Measurements from ENCODE around the gene SEC16A.
A peak's percentile ranks its signal among the peaks of the same experiment; 100 is the strongest.

The SEC16A gene

GRCh38 chr9:136474974-136475865 is 7.6 kb downstream of the SEC16A start:
- Histone ChIP-seq H3K4me2 (ENCODE audit: insufficient read depth, low read length, poor library complexity, severe bottlenecking) (no peak overlapping the region), H2BK120ac (ENCODE audit: low read depth, low read length) (no peak overlapping the region), H2BK15ac (ENCODE audit: low read length) (no peak overlapping the region), H3K4ac (ENCODE audit: low read length) (no peak overlapping the region), H3K4me1 (ENCODE audit: control insufficient read depth in 2 of 2, insufficient read depth in 1 of 2, low read depth in 1 of 2, low read length in 2 of 2) (no peaks in the 10 kb centered on the region), H3K9me3 (replicated peaks in 1 of 2; ENCODE audit: control insufficient read depth in 2 of 2, insufficient read depth in 1 of 2, low read depth in 1 of 2, low read length in 2 of 2) (no peaks in the 10 kb centered on the region), H2AFZ (ENCODE audit: low read length) (no peak overlapping the region), H3K79me1 (ENCODE audit: low read depth, low read length) (peaks cover 25% of the 10 kb centered on the region), H4K91ac (ENCODE audit: low read depth, low read length, poor library complexity) (no peak overlapping the region), H3K9ac (ENCODE audit: low read depth, low read length, poor library complexity) (no peak overlapping the region), H3K23ac (ENCODE audit: low read depth, low read length, poor library complexity) (no peak overlapping the region), H3K18ac (ENCODE audit: low read length) (no peak overlapping the region), H3K36me3 (replicated peaks in 1 of 2; ENCODE audit: control insufficient read depth in 2 of 2, insufficient read depth in 2 of 2, low read length in 2 of 2) (peaks cover 72 to 97% of the 10 kb centered on the region in 2 donors), H3K14ac (ENCODE audit: low read length) (no peak overlapping the region), H2BK12ac (ENCODE audit: low read length) (no peak overlapping the region), H3K27ac (replicated peaks; ENCODE audit: low read length) (no peak overlapping the region), H2BK5ac (ENCODE audit: low read length) (no peak overlapping the region), H3K27me3 (ENCODE audit: control insufficient read depth in 3 of 3, insufficient read depth in 3 of 3, low read depth in 1 of 3, low read length in 3 of 3) (no peaks in the 10 kb centered on the region), H3K4me3 (ENCODE audit: low read length in 2 of 2) (no peak overlapping the region), H4K8ac (ENCODE audit: low read depth, low read length) (no peak overlapping the region), H2AK5ac (ENCODE audit: low read depth, low read length) (no peak overlapping the region)
- DNase-seq (ENCODE audit: low spot score): no peak
- no CpG with 5 or more reads among the region's 34 CpGs for WGBS, 2 donors (ENCODE audit: extremely low coverage in 2 of 2, insufficient read length in 2 of 2, insufficient replicate concordance in 1 of 2)

GRCh38 chr9:136474021-136474640 is 8.7 kb downstream of the SEC16A start:
- Histone ChIP-seq H2AFZ (ENCODE audit: low read length) (no peak overlapping the region), H3K27ac (replicated peaks; ENCODE audit: low read length) (no peak overlapping the region), H3K4ac (ENCODE audit: low read length) (no peak overlapping the region), H3K9ac (ENCODE audit: low read depth, low read length, poor library complexity) (no peak overlapping the region), H3K14ac (ENCODE audit: low read length) (no peak overlapping the region), H2BK120ac (ENCODE audit: low read depth, low read length) (no peak overlapping the region), H2BK5ac (ENCODE audit: low read length) (no peak overlapping the region), H3K79me1 (ENCODE audit: low read depth, low read length) (peaks cover 28% of the 10 kb centered on the region), H2BK15ac (ENCODE audit: low read length) (no peak overlapping the region), H3K4me1 (ENCODE audit: control insufficient read depth in 2 of 2, insufficient read depth in 1 of 2, low read depth in 1 of 2, low read length in 2 of 2) (no peaks in the 10 kb centered on the region), H4K91ac (ENCODE audit: low read depth, low read length, poor library complexity) (no peak overlapping the region), H3K18ac (ENCODE audit: low read length) (no peak overlapping the region), H3K4me2 (ENCODE audit: insufficient read depth, low read length, poor library complexity, severe bottlenecking) (no peak overlapping the region), H4K8ac (ENCODE audit: low read depth, low read length) (peak overlapping the region; percentile 6), H2AK5ac (ENCODE audit: low read depth, low read length) (peak overlapping the region; percentile 21), H3K36me3 (replicated peaks in 1 of 2; ENCODE audit: control insufficient read depth in 2 of 2, insufficient read depth in 2 of 2, low read length in 2 of 2) (peaks cover 77 to 100% of the 10 kb centered on the region in 2 donors), H3K9me3 (replicated peaks in 1 of 2; ENCODE audit: control insufficient read depth in 2 of 2, insufficient read depth in 1 of 2, low read depth in 1 of 2, low read length in 2 of 2) (no peaks in the 10 kb centered on the region), H2BK12ac (ENCODE audit: low read length) (no peak overlapping the region), H3K27me3 (ENCODE audit: control insufficient read depth in 3 of 3, insufficient read depth in 3 of 3, low read depth in 1 of 3, low read length in 3 of 3) (no peaks in the 10 kb centered on the region), H3K4me3 (ENCODE audit: low read length in 2 of 2) (no peak overlapping the region), H3K23ac (ENCODE audit: low read depth, low read length, poor library complexity) (no peak overlapping the region)
- WGBS, 2 donors (ENCODE audit: extremely low coverage in 2 of 2, insufficient read length in 2 of 2, insufficient replicate concordance in 1 of 2): no CpG with 5 or more reads among the region's 27 CpGs
- DNase-seq (ENCODE audit: low spot score): no peak

DNA sequence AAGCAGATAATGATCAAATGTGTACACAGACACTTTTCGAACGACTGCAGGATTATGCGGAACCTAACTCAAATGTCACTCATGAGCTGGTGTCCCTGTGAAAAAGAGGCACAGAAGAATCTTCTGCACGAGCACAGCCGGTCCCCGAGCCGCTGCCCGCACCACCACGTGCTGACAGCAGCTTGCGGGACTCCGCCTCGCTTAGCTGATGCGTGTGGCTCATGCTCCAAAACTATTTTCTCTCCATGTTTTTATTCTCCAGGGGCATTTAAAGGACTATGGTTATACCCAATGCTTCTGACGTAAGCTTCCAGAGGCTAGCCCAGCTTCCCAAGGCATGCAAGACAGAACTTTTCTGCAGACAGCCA is 9.5 kb downstream of the SEC16A start:
- Histone ChIP-seq H2BK15ac (ENCODE audit: low read length) (no peak overlapping the region), H3K4me1 (ENCODE audit: control insufficient read depth in 2 of 2, insufficient read depth in 1 of 2, low read depth in 1 of 2, low read length in 2 of 2) (no peaks in the 10 kb centered on the region), H3K27ac (replicated peaks; ENCODE audit: low read length) (no peak overlapping the region), H3K9ac (ENCODE audit: low read depth, low read length, poor library complexity) (no peak overlapping the region), H3K4ac (ENCODE audit: low read length) (no peak overlapping the region), H3K14ac (ENCODE audit: low read length) (no peak overlapping the region), H4K91ac (ENCODE audit: low read depth, low read length, poor library complexity) (no peak overlapping the region), H2BK5ac (ENCODE audit: low read length) (no peak overlapping the region), H2BK120ac (ENCODE audit: low read depth, low read length) (no peak overlapping the region), H4K8ac (ENCODE audit: low read depth, low read length) (no peak overlapping the region), H3K4me3 (ENCODE audit: low read length in 2 of 2) (no peak overlapping the region), H3K18ac (ENCODE audit: low read length) (no peak overlapping the region), H3K27me3 (ENCODE audit: control insufficient read depth in 3 of 3, insufficient read depth in 3 of 3, low read depth in 1 of 3, low read length in 3 of 3) (no peaks in the 10 kb centered on the region), H2AK5ac (ENCODE audit: low read depth, low read length) (no peak overlapping the region), H2AFZ (ENCODE audit: low read length) (no peak overlapping the region), H3K36me3 (replicated peaks in 1 of 2; ENCODE audit: control insufficient read depth in 2 of 2, insufficient read depth in 2 of 2, low read length in 2 of 2) (peaks cover 78 to 100% of the 10 kb centered on the region in 2 donors), H3K79me1 (ENCODE audit: low read depth, low read length) (peaks cover 28% of the 10 kb centered on the region), H3K4me2 (ENCODE audit: insufficient read depth, low read length, poor library complexity, severe bottlenecking) (no peak overlapping the region), H2BK12ac (ENCODE audit: low read length) (no peak overlapping the region), H3K9me3 (replicated peaks in 1 of 2; ENCODE audit: control insufficient read depth in 2 of 2, insufficient read depth in 1 of 2, low read depth in 1 of 2, low read length in 2 of 2) (no peaks in the 10 kb centered on the region), H3K23ac (ENCODE audit: low read depth, low read length, poor library complexity) (no peak overlapping the region)
- WGBS, 2 donors (ENCODE audit: extremely low coverage in 2 of 2, insufficient read length in 2 of 2, insufficient replicate concordance in 1 of 2): no CpG with 5 or more reads among the region's 14 CpGs
- no peak for DNase-seq (ENCODE audit: low spot score)

DNA sequence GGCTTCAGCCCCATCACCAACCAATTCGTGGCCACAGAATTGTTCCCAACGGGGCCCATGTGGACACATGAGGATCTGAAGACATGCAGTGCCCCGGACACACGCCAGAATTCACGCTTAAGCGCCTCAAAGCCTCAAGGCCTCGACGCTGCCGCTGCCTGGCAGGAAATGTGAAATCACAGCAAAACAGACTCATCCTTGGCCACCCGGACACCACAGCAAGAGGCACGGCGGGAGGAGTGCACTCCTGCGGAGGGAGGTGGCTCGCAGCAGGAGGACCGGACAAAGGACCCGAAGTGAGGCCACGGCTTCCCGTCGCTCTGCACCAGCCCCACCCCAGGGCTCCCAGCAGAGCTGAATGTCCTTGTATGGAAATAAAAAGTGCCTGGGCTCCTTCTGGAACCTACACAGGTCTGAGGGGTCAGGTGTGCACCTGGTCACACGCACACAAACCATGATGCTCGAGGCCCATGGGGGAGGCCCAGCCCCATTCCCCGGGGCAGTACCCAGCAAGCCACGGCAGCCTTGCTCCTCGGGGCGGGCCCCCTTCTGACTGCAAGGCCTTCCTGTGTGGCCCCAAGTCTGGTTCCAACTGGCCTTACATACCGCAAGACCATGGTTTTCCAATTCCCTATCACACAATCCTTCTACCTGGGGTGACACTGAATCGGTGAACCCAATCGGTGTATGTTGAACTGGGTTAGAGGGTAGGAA is 10.0 kb downstream of the SEC16A start:
- Histone ChIP-seq H3K4me3 (ENCODE audit: low read length in 2 of 2) (peak overlapping the region in 1 of 2 donors; percentile 56), H4K8ac (ENCODE audit: low read depth, low read length) (no peak overlapping the region), H2AK5ac (ENCODE audit: low read depth, low read length) (no peak overlapping the region), H2BK5ac (ENCODE audit: low read length) (no peak overlapping the region), H3K4ac (ENCODE audit: low read length) (no peak overlapping the region), H3K14ac (ENCODE audit: low read length) (no peak overlapping the region), H2BK120ac (ENCODE audit: low read depth, low read length) (no peak overlapping the region), H3K4me2 (ENCODE audit: insufficient read depth, low read length, poor library complexity, severe bottlenecking) (no peak overlapping the region), H3K79me1 (ENCODE audit: low read depth, low read length) (peaks cover 28% of the 10 kb centered on the region), H3K9ac (ENCODE audit: low read depth, low read length, poor library complexity) (no peak overlapping the region), H3K9me3 (replicated peaks in 1 of 2; ENCODE audit: control insufficient read depth in 2 of 2, insufficient read depth in 1 of 2, low read depth in 1 of 2, low read length in 2 of 2) (no peaks in the 10 kb centered on the region), H3K36me3 (replicated peaks in 1 of 2; ENCODE audit: control insufficient read depth in 2 of 2, insufficient read depth in 2 of 2, low read length in 2 of 2) (peaks cover 81 to 100% of the 10 kb centered on the region in 2 donors), H3K27me3 (ENCODE audit: control insufficient read depth in 3 of 3, insufficient read depth in 3 of 3, low read depth in 1 of 3, low read length in 3 of 3) (no peaks in the 10 kb centered on the region), H3K18ac (ENCODE audit: low read length) (no peak overlapping the region), H3K23ac (ENCODE audit: low read depth, low read length, poor library complexity) (no peak overlapping the region), H3K4me1 (ENCODE audit: control insufficient read depth in 2 of 2, insufficient read depth in 1 of 2, low read depth in 1 of 2, low read length in 2 of 2) (no peaks in the 10 kb centered on the region), H4K91ac (ENCODE audit: low read depth, low read length, poor library complexity) (no peak overlapping the region), H2AFZ (ENCODE audit: low read length) (no peak overlapping the region), H2BK12ac (ENCODE audit: low read length) (no peak overlapping the region), H3K27ac (replicated peaks; ENCODE audit: low read length) (no peak overlapping the region), H2BK15ac (ENCODE audit: low read length) (no peak overlapping the region)
- no CpG with 5 or more reads among the region's 28 CpGs for WGBS, 2 donors (ENCODE audit: extremely low coverage in 2 of 2, insufficient read length in 2 of 2, insufficient replicate concordance in 1 of 2)
- no peak for DNase-seq (ENCODE audit: low spot score)
